22Rv1 (cell line): ENCODE data around the gene TRAF4.

Source experiments
- H3K27ac ChIP-seq: fragments of 450-650 bp; 2 replicates; pipeline ENCODE4 v1.5.1; 2017
- ZFX ChIP-seq: fragments of 450-650 bp; IDR thresholded peaks from 2 replicates; pipeline ENCODE4 v1.6.1; 2017; ENCODE audit warnings: antibody characterized with exemption, borderline replicate concordance
- TF ChIP-seq, protein P1 (sequence below): fragments of 450-650 bp; IDR thresholded peaks from 2 replicates; pipeline ENCODE4 v1.5.1; 2017; ENCODE audit warnings: mild to moderate bottlenecking

TRAF4 gene

GRCh38 chr17:28748852-28749515 lies 5.2 kb downstream of the TRAF4 start:
- H3K27ac ChIP-seq: peak overlapping the region; percentile 96

GRCh38 chr17:28749516-28750177 lies 5.8 kb downstream of the TRAF4 start:
- peak overlapping the region; percentile 96 for H3K27ac ChIP-seq
- TF ChIP-seq ZFX: no peak
- TF ChIP-seq, protein P1, sequence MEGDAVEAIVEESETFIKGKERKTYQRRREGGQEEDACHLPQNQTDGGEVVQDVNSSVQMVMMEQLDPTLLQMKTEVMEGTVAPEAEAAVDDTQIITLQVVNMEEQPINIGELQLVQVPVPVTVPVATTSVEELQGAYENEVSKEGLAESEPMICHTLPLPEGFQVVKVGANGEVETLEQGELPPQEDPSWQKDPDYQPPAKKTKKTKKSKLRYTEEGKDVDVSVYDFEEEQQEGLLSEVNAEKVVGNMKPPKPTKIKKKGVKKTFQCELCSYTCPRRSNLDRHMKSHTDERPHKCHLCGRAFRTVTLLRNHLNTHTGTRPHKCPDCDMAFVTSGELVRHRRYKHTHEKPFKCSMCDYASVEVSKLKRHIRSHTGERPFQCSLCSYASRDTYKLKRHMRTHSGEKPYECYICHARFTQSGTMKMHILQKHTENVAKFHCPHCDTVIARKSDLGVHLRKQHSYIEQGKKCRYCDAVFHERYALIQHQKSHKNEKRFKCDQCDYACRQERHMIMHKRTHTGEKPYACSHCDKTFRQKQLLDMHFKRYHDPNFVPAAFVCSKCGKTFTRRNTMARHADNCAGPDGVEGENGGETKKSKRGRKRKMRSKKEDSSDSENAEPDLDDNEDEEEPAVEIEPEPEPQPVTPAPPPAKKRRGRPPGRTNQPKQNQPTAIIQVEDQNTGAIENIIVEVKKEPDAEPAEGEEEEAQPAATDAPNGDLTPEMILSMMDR: no peak

More at GRCh38 chr17:28748852-28749515, 5.2 kb downstream of the TRAF4 start:
- no peak for TF ChIP-seq ZFX
- TF ChIP-seq, protein P1: no peak

- H3K27ac ChIP-seq: peak overlapping the region; percentile 96
- TF ChIP-seq, protein P1: peak; percentile 99
- no peak for TF ChIP-seq ZFX
These were observed 6.6 kb downstream of the TRAF4 start for GRCh38 chr17:28750178-28751047.

DNA sequence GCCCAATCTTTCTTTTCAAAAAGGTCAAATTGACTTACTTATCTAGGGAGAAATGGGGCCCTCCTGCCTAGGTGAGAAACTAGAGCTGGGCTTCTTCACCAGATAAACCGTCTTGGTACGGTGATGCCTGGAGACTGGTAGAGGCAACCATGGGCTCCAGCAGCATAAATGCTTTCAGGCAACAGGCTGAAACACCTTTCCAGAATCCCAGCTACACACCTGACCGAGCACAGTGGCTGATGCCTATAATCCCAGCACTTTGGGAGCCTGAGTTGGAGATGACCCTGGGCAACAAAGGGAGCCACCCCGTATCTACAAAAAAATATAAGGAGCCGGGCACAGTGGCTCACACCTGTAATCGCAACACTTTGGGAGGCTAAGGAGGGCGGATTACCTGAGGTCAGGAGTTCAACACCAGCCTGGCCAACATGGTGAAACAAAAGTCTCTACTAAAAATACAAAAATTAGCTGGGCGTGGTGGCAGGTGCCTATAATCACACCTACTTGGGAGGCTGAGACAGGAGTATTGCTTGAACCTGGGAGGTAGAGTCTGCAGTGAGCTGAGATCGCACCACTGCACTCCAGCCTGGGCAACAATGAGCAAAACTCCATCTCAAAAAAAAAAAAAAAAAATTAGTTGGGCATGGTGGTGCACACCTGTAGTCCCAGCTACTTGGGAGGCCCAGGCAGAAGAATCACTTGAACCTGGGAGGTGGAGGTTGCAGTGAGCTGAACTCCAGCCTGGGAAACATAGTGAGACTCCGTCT lies 8.0 kb downstream of the TRAF4 start:
- TF ChIP-seq, protein P1: no peak
- no peak for TF ChIP-seq ZFX
- H3K27ac ChIP-seq: peak overlapping the region; percentile 96

GRCh38 chr17:28755486-28755885 lies 11.7 kb downstream of the TRAF4 start:
- H3K27ac ChIP-seq: peak overlapping the region; percentile 48

More at GRCh38 chr17:28755486-28755885, 11.7 kb downstream of the TRAF4 start:
- TF ChIP-seq, protein P1: no peak
- no peak for TF ChIP-seq ZFX
